ENCODE data around the gene SSU72.
"Not testable (repeated sequence)": the region's sequence is repeated elsewhere in the genome, so short reads cannot be mapped to it uniquely, and the experiment has no call there.

Gene SSU72

DNA sequence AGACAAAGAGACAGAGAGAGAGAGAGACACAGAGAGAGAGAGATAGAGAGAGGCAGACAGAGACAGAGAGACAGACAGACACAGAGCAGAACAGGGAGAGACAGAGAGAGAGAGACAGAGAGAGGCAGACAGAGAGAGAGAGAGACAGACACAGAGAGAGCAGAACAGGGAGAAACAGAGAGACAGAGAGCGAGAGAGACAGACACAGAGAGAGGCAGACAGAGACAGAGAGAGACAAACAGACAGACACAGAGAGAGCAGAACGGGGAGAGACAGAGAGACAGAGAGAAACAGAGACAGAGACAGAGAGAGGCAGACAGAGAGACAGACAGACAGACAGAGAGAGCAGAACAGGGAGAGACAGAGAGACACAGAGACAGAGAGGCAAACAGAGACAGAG is 20.7 kb upstream of the SSU72 start:
- not testable (repeated sequence) for DNase-seq (ENCODE audit: low read depth in 2 of 2)

DNA sequence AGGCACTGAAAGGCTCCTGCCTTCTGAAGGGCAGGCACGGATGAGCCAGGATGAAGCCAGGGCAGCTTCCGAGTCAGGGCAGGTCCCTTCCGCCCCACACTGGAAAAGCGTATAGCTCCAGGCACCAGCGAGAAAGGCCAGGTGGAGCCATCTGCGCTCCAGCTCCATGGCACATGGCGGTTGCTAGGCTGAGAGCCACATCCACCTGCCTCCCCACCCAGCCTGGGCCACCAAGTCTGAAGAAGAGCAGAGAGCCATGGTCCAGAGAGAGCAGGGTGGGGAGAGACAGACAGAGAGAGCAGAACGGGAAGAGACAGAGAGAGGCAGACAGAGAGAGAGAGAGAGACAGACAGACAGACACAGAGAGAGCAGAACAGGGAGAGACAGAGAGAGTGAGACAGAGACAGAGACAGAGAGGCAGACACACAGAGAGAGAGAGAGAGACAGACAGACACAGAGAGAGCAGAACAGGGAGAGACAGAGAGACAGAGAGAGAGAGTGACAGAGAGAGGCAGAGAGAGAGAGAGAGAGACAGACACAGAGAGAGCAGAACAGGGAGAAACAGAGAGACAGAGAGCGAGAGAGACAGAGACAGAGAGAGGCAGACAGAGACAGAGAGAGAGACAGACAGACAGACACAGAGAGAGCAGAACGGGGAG is 20.1 kb upstream of the SSU72 start:
- no peak for DNase-seq (ENCODE audit: low read depth in 2 of 2)

DNA sequence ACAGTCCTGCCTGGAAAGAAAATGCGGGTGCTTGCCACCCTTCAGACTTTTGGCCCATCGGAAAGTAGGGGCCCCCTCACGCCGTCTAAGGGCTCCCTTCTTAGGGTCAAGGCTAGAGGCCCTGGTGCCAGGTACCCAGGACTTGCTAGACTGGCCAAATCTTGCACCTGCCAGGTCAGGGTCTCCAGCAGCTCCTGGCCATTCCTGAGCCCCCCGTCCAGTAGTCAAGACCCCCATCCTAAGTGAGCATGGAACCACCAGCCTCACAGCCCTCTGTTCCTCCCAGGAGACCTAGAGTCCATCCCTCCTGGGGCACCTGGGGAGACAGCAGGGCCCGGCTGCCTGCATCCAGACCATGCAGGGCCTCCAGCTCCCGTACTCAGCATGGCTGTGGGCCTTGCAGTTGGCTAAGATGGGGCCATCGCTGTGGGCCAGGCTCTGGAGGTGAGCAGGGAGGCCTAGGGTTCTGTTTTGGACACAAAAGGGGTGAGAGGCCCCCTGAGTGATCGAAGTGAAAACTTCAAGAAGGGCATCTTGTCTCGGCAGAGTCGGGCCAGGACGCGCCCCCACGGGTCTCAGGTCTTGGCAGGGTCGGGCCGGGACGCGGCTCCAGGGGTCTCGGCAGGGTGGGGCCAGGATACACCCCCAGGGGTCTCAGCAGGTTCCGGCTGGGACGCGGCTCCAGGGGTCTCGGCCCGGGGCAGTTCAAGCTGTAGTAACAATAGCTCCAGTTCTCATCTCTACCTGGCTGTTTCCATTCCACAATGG is 19.4 kb upstream of the SSU72 start:
- DNase-seq (ENCODE audit: low read depth in 2 of 2): no peak

DNA sequence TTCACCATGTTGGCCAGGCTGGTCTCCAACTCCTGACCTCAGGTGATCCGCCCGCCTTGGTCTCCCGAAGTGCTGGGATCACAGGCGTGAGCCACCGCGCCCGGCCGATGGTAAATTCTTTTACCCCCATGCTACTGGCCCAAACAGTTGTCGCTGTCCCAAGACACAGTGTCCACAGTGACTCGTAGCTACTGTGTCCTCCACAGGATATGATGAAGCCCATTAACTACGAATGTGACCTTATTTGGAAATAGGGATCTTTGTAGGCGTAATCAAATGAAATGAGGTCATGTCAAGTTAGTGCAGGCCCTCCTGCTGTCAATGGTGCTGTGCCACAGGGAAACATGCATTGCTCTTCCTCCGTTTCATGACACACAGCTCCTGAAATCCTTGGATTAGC is 16.8 kb upstream of the SSU72 start:
- DNase-seq (ENCODE audit: low read depth in 2 of 2): no peak

DNA sequence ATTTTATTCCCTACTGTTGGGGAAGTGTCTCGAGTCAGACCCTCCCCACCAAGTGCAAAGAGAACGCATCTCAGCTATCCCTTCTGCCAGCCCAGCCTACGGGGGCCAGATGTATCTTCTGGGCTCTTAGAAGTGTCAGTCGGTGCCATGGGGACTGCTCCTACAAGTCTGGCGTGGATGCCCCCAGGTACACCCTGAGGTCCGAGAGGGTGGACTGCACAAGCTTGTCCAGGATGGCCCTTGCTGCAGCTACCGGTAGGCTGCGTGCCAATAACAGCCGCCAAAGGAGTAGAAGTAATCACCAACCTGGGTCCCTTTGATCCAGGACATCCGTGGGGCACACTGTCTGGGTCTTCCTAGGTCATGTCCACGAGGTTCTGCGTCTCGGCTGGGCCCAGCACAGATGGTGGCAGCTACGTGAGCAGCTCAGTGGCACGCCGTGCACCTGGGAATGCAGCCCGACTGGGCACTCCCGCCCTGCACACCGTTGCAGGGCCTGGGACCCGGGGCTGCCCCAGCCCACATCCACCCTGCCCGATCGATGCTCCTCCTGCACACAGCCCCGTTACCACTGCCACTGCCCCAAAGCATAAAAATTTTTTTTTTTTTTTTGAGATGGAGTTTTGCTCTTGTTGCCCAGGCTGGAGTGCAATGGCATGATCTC is 8.8 kb upstream of the SSU72 start:
- DNase-seq (ENCODE audit: low read depth in 2 of 2): no peak

DNA sequence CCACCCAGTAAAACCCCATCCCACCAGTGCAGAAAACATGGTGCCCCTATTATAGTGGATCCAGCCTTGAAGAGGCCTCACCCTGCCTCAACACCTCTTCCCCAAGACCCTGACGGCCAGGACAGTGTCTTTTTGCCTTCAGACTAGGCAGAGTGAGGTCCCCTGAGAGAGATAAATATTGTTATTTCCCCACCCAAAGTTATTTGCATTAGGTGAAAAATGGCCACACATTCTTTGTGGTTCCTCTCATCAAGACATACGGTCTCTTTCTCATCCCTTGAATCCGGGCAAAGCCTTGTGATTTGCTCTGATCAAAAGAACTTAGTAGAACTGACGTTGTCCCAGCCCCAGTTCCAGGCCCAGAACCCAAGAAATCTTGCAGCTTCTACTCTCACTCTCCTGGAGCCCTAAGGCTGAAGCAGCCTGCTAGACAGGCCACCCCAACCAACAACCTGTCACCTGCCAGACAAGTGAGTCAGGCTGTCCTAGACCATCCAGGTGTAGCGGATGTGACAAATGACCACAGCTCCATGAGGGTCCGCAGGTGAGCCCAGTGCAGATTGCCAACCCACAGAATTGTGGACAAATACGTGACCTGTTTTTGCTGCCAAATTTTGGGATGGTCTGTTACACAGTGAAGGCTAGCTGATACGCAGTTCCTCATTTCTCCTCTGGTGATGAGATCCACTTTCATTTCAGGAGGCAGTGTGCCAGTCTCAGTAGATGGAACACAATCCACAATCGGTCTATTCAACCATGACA is 8.1 kb upstream of the SSU72 start:
- no peak for DNase-seq (ENCODE audit: low read depth in 2 of 2)

DNA sequence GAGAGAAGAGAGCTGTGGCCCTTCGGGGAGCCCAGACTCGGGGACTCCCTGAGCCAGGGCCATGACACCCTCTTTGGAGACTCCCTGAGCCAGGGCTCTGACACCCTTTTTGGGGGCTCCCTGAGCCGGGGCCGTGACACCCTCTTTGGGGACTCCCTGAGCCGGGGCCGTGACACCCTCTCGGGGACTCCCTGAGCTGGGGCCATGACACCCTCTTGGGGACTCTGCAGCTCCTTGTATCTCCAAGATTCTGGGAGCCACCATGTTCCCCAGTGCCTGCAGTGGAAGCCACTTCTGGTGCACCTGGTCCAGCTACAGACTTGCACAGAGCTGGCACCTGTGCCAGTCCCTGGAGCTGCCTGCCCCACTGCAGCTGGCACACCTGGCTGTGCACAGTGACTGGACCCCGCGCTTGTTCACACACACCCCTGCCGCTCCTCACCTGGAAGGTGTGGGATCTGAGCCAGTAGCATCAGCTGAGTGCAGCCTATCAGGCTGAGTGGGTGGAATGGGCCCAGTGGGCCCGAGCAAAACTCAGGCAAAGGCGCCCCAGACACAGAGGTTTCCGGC is 3.8 kb upstream of the SSU72 start:
- DNase-seq (ENCODE audit: low read depth in 2 of 2): no peak

DNA sequence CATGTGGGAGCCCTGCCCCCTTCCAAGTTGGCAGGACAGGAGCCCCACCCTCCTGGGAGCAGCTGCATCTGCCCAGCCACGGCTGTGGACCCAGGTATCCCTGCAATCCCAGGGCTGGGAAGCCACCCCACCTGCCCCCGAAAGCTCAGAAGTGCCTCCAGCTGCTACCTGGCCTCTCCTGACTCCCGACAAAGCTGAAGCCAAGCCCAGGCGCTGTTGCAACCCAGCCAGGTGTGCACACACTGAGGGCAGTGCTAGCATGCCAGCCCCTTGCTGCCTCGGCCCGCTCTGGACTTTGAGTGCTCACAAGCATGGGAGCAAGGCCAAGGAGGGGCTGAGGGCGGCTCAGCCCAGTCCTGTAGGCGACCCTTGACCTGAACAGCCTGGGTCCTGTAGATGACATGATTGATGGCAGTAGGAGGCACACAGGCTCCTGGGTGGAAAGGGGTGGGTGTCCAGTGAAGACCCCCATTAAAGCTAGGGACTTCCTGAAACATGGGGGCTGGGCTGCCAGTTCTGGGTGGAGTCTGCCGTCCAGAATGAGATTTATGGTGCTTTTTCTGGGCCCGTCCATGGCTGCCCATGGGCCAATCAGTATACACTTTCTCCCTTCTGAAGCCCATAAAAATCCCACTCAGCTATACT is 2.8 kb upstream of the SSU72 start:
- DNase-seq (ENCODE audit: low read depth in 2 of 2): no peak

DNA sequence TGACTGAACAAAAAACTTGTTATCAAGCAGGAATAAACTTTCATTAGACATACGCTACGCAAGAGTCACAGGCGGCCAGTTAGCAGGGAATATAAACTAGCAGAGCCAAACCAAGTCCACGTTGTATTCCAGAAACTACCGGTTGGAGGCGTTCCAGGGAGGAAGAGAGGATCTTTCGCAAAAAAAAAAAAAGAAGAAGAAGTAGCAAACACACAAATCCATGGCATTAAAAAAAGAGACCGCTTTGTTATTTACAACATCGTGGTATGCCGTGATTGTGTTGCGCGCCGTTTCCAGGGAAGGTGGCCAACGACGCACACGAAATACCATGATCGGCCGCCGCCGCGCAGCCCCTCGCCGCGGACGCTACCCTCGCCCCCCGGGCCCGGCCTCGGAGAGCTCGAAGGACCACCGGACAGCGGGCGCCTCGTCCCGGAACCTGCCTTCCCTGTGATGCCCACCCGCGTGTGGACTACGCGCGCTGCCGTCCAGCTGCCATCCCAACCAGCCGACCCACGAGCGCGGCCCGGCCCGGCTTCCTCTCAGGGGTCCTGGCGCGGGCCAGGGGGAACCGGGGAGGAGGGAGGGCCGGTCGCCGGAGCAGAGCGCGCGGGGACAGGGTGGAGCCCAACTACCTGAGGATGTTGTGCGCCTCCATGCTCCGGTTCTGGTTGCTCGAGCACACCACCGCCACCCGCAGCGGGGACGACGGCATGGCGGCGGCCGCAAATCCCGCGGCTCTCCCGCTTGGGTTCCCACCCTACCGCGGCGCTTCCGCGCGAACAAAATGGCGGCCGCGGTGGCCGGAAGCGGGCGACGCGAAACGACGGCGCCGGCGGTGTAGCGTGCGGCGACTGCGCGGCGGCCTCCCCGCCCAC is 581 bp downstream of the SSU72 start:
- peak in 1 of 2 donors; percentile 27 for DNase-seq (ENCODE audit: low read depth in 2 of 2)

DNA sequence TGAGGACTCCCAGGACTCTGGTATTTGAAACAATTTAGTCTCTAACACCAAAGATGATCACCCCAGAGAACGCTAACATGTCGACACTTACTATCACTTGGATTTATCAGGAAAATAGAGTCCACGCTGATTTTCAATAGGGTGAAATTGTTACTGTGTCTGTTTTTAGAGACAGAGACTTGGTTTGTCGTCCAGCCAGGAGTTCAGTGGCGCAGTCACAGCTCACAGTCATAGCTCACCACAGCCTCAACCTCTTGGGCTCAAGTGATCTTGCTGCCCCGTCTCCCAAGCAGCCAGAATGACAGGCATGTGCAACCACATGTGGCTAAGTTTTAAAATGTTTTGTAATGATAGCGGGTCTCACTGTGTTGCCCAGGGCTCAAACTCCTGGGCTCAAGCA is 5.3 kb downstream of the SSU72 start:
- DNase-seq (ENCODE audit: low read depth in 2 of 2): no peak

DNA sequence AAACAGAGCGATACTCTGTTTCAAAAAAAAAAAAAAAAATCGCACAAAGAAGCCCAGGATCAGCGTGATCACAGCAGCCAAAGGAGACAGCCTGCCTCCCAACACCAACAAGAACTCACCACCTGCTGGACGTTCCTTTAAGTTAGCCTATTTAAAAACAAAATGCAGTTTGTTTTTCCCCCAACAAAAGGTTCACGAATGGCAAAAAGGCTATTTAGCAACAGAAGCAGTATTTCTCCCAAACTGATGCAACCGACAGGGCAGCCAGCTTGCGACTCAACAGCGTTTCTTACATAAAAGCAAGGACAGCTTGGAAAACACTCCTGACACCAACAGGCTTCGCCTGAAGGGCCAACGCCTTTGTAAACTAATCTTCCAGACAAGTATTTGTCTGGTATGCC is 6.8 kb downstream of the SSU72 start:
- DNase-seq (ENCODE audit: low read depth in 2 of 2): no peak

DNA sequence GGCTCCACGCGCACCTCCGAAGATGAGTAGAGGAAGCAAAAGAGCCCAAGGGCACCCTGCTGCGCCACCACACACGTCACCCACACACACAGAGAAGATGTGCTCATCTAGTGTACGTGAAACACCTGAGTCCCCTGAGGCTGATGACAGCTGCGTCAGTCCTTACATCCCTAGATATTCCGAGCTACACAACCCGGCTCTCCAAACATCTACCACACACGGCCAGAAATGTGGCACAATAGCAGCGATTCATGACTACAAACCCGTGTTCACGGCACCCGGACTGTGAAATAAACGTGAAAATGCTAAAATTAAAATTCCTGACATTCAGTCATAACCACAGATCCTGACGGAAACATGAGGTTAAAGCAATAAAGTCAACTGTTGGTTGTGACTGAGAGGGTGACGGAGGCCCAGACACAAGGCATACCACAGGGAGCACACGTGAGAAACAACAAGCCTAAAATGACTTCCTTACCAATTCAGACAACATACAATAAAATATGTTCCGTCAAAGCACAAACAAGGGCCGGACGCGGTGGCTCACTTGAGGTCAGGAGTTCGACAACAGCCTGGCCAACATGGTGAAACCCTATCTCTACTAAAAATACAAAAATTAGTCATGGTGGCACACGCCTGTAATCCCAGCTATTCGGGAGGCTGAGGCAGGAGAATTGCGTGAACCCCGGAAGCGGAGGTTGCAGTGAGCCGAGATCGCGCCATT is 7.3 kb downstream of the SSU72 start:
- no peak for DNase-seq (ENCODE audit: low read depth in 2 of 2)

DNA sequence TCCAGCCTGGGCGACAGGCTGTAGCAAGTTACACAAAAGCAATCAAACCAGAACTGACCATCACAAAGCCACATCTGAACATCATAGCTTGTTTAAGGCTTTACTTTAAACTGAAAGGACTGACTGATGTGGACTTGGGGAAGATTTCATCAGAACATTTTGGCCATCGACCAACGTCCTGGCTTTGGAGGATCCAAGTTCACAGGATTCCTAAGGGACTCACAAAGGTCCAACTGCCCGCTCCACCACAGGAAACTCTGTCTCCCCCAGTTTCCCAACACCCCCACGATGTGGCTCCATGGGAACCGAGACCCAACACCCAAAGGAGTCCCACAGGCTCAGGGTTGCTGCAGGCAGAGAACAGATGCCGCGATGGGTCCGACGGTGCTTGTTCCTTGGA is 9.3 kb downstream of the SSU72 start:
- no peak for DNase-seq (ENCODE audit: low read depth in 2 of 2)

DNA sequence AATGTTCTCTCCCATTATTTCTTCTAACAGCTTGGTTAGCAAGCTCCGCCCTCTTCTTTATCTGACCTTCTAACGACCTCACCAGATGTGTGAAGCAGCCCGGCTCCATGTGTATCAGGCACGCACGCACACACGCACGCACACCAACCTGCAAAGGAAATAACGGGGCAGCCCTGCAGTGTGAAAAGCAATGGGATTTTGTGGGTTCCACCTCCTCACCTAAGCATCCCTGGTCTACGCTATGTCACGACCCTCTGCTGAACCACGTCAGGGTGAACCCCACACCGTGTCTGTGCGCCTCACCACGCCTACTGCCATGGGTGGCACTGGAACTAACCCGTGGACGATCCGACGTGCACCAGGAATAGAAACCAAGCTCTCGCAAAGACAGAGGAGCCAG is 10.4 kb downstream of the SSU72 start:
- DNase-seq (ENCODE audit: low read depth in 2 of 2): no peak

DNA sequence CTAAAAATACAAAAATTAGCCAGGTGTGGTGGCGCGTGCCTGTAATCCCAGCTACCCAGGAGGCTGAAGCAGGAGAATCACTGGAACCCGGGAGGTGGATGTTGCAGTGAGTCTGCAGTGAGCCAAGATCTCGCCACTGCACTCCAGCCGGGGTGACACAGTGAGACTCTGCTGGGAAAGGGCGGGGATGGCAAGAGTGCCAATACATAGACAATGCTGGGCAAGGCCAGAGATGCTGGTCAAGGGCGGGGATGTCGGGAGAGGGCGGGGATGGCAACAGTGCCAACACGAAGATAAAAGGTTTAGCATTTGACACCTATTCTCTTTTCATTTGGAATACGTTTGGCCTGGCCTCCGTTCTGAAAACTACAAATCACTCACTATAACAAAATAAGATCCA is 11.0 kb downstream of the SSU72 start:
- DNase-seq (ENCODE audit: low read depth in 2 of 2): no peak

DNA sequence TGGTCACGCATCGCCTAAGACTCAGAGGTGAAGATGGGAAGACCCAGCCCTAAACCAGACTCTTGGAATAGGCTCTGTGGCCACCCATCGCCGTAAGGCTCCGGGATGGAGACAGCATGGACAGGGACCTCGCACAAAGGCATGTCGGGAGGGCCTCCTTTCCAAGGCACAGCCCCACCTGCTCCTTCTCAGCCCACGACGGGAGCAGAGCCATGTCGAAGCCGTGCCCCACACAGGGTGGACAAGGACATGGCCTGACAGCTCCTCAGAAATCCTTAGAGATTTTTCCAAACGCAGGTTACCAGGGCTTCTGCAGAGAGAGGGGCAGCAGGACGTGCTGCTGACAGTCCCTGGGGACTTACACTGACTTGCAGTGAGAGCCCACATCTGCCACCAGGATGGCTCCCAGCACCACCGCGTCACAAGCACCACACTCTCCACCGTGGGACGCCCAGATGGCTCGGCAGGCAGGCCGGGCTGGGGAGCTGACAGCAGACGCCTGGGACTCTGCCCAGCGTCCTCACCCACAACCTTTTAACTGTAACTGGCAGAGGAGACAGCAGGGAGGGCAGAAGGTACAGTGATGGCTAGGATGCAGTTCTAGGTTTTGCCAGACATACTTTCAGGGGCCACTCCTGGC is 12.0 kb downstream of the SSU72 start:
- no peak for DNase-seq (ENCODE audit: low read depth in 2 of 2)

DNA sequence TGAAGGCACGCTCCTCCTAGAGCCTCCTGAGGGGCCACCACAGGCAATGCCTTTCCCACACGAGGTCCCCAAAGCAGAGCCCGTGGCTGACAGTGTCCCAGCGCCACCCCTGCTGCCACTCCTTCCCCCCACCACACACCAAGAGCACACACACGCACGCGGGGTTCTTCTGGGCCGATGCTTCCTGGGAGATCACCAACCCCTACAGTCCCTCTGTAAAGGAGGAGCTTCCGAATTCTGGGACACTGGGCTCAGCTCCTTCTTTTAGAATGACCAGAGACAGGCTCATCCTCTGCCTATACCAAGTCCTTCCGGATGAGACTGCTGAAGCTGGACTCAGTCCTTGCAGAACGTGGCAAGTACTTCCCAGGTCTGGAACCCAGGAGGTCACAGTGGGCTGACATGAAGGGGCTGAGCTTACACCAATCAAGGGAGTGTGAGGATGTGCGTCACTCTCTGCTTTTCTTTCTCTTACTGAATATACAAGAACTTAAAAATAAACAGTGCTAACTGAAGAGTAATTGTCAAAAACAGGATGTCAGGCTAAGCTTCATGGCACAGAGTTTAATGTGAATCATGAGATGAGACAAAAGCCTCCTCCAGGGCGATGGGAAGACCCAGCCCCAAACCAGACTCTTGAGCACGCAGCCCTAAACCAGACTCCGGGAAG is 12.7 kb downstream of the SSU72 start:
- no peak for DNase-seq (ENCODE audit: low read depth in 2 of 2)

DNA sequence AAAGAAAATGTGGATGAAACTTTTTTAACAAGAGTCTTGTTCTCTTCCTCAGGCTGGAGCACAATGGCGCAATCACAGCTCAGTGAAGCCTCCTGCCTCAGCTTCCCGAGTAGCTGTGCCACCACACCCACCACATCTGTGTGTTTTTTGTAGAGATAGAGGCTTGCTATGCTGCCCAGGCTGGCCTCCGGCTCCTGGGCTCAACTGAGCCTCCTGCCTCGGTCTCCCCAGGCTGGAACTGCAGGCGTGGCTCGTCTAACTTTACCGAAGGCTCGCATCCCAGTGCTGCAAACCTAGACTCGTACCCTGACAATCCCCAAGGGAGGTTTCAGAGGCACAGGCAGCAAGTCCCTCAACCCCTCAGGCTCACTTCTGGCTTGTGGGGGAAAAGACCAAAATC is 14.5 kb downstream of the SSU72 start:
- DNase-seq (ENCODE audit: low read depth in 2 of 2): no peak

DNA sequence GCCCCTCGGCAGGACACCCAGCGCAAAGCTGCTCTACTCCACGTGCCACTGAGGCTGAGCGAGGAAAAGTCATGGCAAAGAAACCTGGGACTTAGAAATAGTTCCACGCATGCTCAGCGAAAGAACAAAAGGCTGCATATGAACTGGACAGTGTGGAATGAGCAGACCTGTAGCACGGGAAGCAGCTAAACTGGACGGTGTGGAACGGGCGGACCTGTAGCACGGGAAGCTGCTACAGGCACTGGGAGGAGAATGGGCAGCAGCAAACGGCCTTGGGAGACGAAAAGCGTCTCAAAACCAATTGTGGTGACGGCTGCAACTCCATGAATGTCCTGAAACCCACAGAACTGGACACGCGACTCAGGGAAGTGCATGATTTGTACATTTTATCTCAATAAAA is 15.6 kb downstream of the SSU72 start:
- DNase-seq (ENCODE audit: low read depth in 2 of 2): no peak
